CD4-positive, alpha-beta T cell (primary cell): ENCODE results near the gene CARS2. TPM values are rescaled to one million over a fixed set of nuclear protein-coding genes. Genes with fewer than 3 reads are reported as not detected.
A peak's percentile ranks its signal among the peaks of the same experiment; 100 is the strongest.
"Not testable (repeated sequence)": the region's sequence is repeated elsewhere in the genome, so short reads cannot be mapped to it uniquely, and the experiment has no call there.

Source experiments
- ATAC-seq: fragments of 200-7000 bp; cut with Tn5 transposase; one replicate; pipeline ENCODE4 v1.10.0; 2022; ENCODE audit warnings: mild to moderate bottlenecking; ENCODE audit not compliant: poor library complexity
- CTCF ChIA-PET: fragments of 350-600 bp; sonication (Branson Sonifier 250); formaldehyde crosslinking; loops from one replicate; lab custom pipeline; 2021; ENCODE audit warnings: antibody characterized with exemption, inconsistent platforms; lab: Charles Lee
- POLR2A ChIA-PET: fragments of 350-600 bp; sonication (Branson Sonifier 250); formaldehyde crosslinking; loops from one replicate; lab custom pipeline; 2021; ENCODE audit warnings: antibody characterized with exemption, inconsistent platforms; lab: Charles Lee
- DNase-seq, 14 experiments: peaks; one replicate each; pipeline ENCODE4 v3.0.0-alpha.2; 2013 to 2020; ENCODE audit warnings: mixed read lengths in 2 of 14
- H3K27ac ChIP-seq, 2 donors: one replicate each; pipeline versions ENCODE4 v1.5.1 to v1.7.0; 2013; ENCODE audit warnings: low read length in 2 of 2, low read depth in 1 of 2, mild to moderate bottlenecking in 1 of 2
- H3K27me3 ChIP-seq, 2 experiments: 1 replicate in 1 of 2; 2 replicates in 1 of 2; pipeline versions ENCODE4 v1.6.1 to v1.7.0; 2013; ENCODE audit warnings: low read length in 2 of 2, control low read depth in 1 of 2, mild to moderate bottlenecking in 1 of 2, moderate library complexity in 1 of 2; ENCODE audit not compliant: insufficient read depth in 2 of 2, control insufficient read depth in 1 of 2
- H3K36me3 ChIP-seq: one replicate; pipeline ENCODE4 v1.6.1; 2013; ENCODE audit warnings: low read length, control low read depth; ENCODE audit not compliant: insufficient read depth
- H3K4me1 ChIP-seq: one replicate; pipeline ENCODE4 v1.6.1; 2013; ENCODE audit warnings: low read length, control low read depth; ENCODE audit not compliant: insufficient read depth
- H3K4me3 ChIP-seq: one replicate; pipeline ENCODE4 v1.5.1; 2013; ENCODE audit warnings: mild to moderate bottlenecking, low read length, moderate library complexity
- H3K9me3 ChIP-seq, 2 experiments: 1 replicate in 1 of 2; 2 replicates in 1 of 2; pipeline versions ENCODE4 v1.6.1 to v1.7.0; 2013; ENCODE audit warnings: low read length in 2 of 2, mild to moderate bottlenecking in 2 of 2, control low read depth in 1 of 2, moderate library complexity in 1 of 2; ENCODE audit not compliant: control insufficient read depth in 1 of 2, insufficient read depth in 1 of 2
- H3K27ac Mint-ChIP-seq: one replicate; pipeline ENCODE4 v1.8.0; 2020; ENCODE audit warnings: mixed read lengths
- H3K27me3 Mint-ChIP-seq: one replicate; pipeline ENCODE4 v1.8.0; 2021; ENCODE audit warnings: mixed read lengths
- H3K36me3 Mint-ChIP-seq: one replicate; pipeline ENCODE4 v1.8.0; 2021; ENCODE audit warnings: low read depth, mixed read lengths
- H3K4me1 Mint-ChIP-seq: one replicate; pipeline ENCODE4 v1.8.0; 2021; ENCODE audit warnings: low read depth, mixed read lengths
- H3K4me3 Mint-ChIP-seq: one replicate; pipeline ENCODE4 v1.8.0; 2020; ENCODE audit warnings: mild to moderate bottlenecking, mixed read lengths
- H3K9me3 Mint-ChIP-seq: one replicate; pipeline ENCODE4 v1.8.0; 2020; ENCODE audit warnings: mixed read lengths
- intact Hi-C, 2 experiments: fragments of 100-400 bp; cut with DNase I in 1 of 2; cut with micrococcal nuclease in 1 of 2; formaldehyde crosslinking; loops; one replicate each; pipeline versions ENCODE4 v1.15.1 to v1.9.0; 2023 to 2025; cut with DNase I, micrococcal nuclease
- total RNA-seq, 174 experiments: library from RNA in 2 of 174; stranded (reverse) in 2 of 174; gene quantifications; one replicate each; pipeline ENCODE4 v1.2.3 and lab custom pipeline; 2021 to 2026
- TF ChIP-seq, protein P1 (sequence below): fragments of 200-600 bp; IDR thresholded peaks from one replicate; pipeline ENCODE4 v1.8.0; 2022; ENCODE audit warnings: antibody characterized with exemption, mild to moderate bottlenecking

CARS2 gene
- total RNA-seq, 2 experiments from 2014 or later = 50.2 to 56.5 TPM

GRCh38 chr13:110698689-110699088, 7.2 kb downstream of the CARS2 start:
- intact Hi-C loops = no loop called here
- POLR2A ChIA-PET = no interaction called here
- Histone ChIP-seq H3K4me1 (peaks cover 28% of the 10 kb centered on the region), H3K27me3 (no peaks in the 10 kb centered on the region), H3K4me3 (no peak overlapping the region), H3K27ac (no peak overlapping the region), H3K36me3 (peaks cover 66% of the 10 kb centered on the region), H3K9me3 (no peaks in the 10 kb centered on the region)
- CTCF ChIA-PET = no interaction called here
- DNase-seq (no peak), ATAC-seq (no peak)
- Mint-ChIP-seq H3K4me3 (no peak overlapping the region), H3K27ac (no peak overlapping the region), H3K36me3 (peaks cover 78% of the 10 kb centered on the region), H3K9me3 (no peaks in the 10 kb centered on the region), H3K27me3 (no peaks in the 10 kb centered on the region), H3K4me1 (peaks cover 44% of the 10 kb centered on the region)
- TF ChIP-seq, protein P1, sequence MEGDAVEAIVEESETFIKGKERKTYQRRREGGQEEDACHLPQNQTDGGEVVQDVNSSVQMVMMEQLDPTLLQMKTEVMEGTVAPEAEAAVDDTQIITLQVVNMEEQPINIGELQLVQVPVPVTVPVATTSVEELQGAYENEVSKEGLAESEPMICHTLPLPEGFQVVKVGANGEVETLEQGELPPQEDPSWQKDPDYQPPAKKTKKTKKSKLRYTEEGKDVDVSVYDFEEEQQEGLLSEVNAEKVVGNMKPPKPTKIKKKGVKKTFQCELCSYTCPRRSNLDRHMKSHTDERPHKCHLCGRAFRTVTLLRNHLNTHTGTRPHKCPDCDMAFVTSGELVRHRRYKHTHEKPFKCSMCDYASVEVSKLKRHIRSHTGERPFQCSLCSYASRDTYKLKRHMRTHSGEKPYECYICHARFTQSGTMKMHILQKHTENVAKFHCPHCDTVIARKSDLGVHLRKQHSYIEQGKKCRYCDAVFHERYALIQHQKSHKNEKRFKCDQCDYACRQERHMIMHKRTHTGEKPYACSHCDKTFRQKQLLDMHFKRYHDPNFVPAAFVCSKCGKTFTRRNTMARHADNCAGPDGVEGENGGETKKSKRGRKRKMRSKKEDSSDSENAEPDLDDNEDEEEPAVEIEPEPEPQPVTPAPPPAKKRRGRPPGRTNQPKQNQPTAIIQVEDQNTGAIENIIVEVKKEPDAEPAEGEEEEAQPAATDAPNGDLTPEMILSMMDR = no peak

GRCh38 chr13:110697842-110698241, 8.1 kb downstream of the CARS2 start:
- Mint-ChIP-seq H3K4me1 (peaks cover 36% of the 10 kb centered on the region), H3K27me3 (no peaks in the 10 kb centered on the region), H3K4me3 (no peak overlapping the region), H3K27ac (no peak overlapping the region), H3K9me3 (no peaks in the 10 kb centered on the region), H3K36me3 (peaks cover 76% of the 10 kb centered on the region)
- TF ChIP-seq, protein P1 = no peak
- Histone ChIP-seq H3K4me1 (peaks cover 21% of the 10 kb centered on the region), H3K4me3 (no peak overlapping the region), H3K27me3 (no peaks in the 10 kb centered on the region), H3K36me3 (peaks cover 61% of the 10 kb centered on the region), H3K9me3 (no peaks in the 10 kb centered on the region), H3K27ac (no peak overlapping the region)
- ChIA-PET POLR2A (no interaction called here), CTCF (no interaction called here)
- intact Hi-C loops = no loop called here
- ATAC-seq (no peak), DNase-seq (peak in 1 of 14 experiments; percentile 18)

- Histone ChIP-seq H3K27ac (no peak overlapping the region), H3K9me3 (no peaks in the 10 kb centered on the region), H3K4me1 (peaks cover 14% of the 10 kb centered on the region), H3K36me3 (peaks cover 58% of the 10 kb centered on the region), H3K4me3 (no peak overlapping the region), H3K27me3 (no peaks in the 10 kb centered on the region)
- CTCF ChIA-PET = no interaction called here
- intact Hi-C loops = no loop called here
- POLR2A ChIA-PET = no interaction called here
- H3K4me3 Mint-ChIP-seq = no peak overlapping the region
- H3K27ac Mint-ChIP-seq = no peak overlapping the region
- H3K9me3 Mint-ChIP-seq = no peaks in the 10 kb centered on the region
- H3K27me3 Mint-ChIP-seq = no peaks in the 10 kb centered on the region
- peaks cover 27% of the 10 kb centered on the region for H3K4me1 Mint-ChIP-seq
- ATAC-seq (no peak), DNase-seq (no peak)
- peaks cover 65% of the 10 kb centered on the region for H3K36me3 Mint-ChIP-seq
- TF ChIP-seq, protein P1 = no peak
These were observed 9.1 kb downstream of the CARS2 start for GRCh38 chr13:110696776-110697175.

DNA sequence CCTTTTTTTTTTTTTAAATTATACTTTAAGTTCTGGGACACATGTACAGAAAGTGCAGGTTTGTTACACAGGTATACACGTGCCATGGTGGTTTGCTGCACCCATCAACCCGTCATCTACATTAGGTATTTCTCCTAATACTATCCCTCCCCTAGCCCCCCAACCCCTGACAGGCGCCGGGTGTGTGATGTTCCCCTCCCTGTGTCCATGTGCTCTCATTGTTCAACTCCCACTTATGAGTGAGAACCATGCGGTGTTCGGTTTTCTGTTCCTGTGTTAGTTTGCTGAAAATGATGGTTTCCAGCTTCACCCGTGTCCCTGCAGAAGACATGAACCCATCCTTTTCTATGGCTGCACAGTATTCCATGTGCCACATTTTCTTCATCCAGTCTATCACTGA, 10.1 kb downstream of the CARS2 start:
- intact Hi-C loops, H3K27ac ChIP-seq, ATAC-seq, H3K4me3 Mint-ChIP-seq, H3K9me3 ChIP-seq, DNase-seq, CTCF ChIA-PET, POLR2A ChIA-PET, H3K4me3 ChIP-seq, H3K27me3 ChIP-seq, H3K27ac Mint-ChIP-seq, H3K27me3 Mint-ChIP-seq, H3K9me3 Mint-ChIP-seq: not testable (repeated sequence)
- peaks cover 60% of the 10 kb centered on the region for H3K36me3 Mint-ChIP-seq
- Histone ChIP-seq H3K36me3 (peaks cover 55% of the 10 kb centered on the region), H3K4me1 (peaks cover 11% of the 10 kb centered on the region)
- peaks cover 23% of the 10 kb centered on the region for H3K4me1 Mint-ChIP-seq
